Tibial artery (tissue), 4 donors: ENCODE measurements around the gene KDSR.

Source experiments
- DNase-seq, 2 donors: peaks; one replicate each; pipeline ENCODE4 v3.0.0-alpha.2; 2019
- H3K27ac ChIP-seq, 2 donors: fragments of 200-600 bp; sonication (generic) in 1 of 2; 1 replicate in 1 of 2; 2 replicates in 1 of 2; pipeline ENCODE4 v1.5.1; 2018 to 2019; ENCODE audit warnings: mild to moderate bottlenecking in 1 of 2
- H3K27me3 ChIP-seq, 2 donors: fragments of 200-600 bp; sonication (generic) in 1 of 2; one replicate each; pipeline versions ENCODE4 v1.5.1 to v1.6.0; 2016 to 2019
- H3K36me3 ChIP-seq, 3 donors: fragments of 200-600 bp; sonication (generic) in 2 of 3; one replicate each; pipeline ENCODE4 v1.5.1; 2016 to 2019; ENCODE audit warnings: mild to moderate bottlenecking in 2 of 3
- H3K4me1 ChIP-seq, 4 donors: fragments of 200-600 bp; sonication (generic) in 2 of 4; 1 replicate in 3 of 4; 2 replicates in 1 of 4; pipeline ENCODE4 v1.5.1; 2016 to 2019
- H3K4me3 ChIP-seq, 2 donors: fragments of 200-600 bp; sonication (generic) in 1 of 2; 1 replicate in 1 of 2; 2 replicates in 1 of 2; pipeline ENCODE4 v1.5.1; 2018 to 2019; ENCODE audit warnings: mild to moderate bottlenecking in 2 of 2
- H3K9me3 ChIP-seq, 3 donors: fragments of 200-600 bp; sonication (generic) in 1 of 3; one replicate each; pipeline ENCODE4 v1.5.1; 2016 to 2019
- CTCF ChIP-seq, 2 experiments: fragments of 200-600 bp in 1 of 2; fragments of 450-650 bp in 1 of 2; IDR thresholded peaks; one replicate each; pipeline ENCODE4 v1.5.1; 2017 to 2019; ENCODE audit warnings: antibody characterized with exemption in 2 of 2, mild to moderate bottlenecking in 1 of 2, moderate library complexity in 1 of 2
- intact Hi-C: fragments of 100-400 bp; cut with DNase I; formaldehyde crosslinking; loops from one replicate; pipeline ENCODE4 v1.15.0; 2023; ENCODE audit warnings: low total_unique reads

The KDSR gene

GRCh38 chr18:63326011-63326410 is 41.0 kb downstream of the KDSR start:
- no peak for TF ChIP-seq CTCF (IDR thresholded peaks at IDR 0.05)
- H3K27me3 ChIP-seq: no peaks in the 10 kb centered on the region
- H3K27ac ChIP-seq: no peak overlapping the region
- H3K4me3 ChIP-seq: no peak overlapping the region
- H3K9me3 ChIP-seq: no peaks in the 10 kb centered on the region
- intact Hi-C loops: no loop called here
- H3K36me3 ChIP-seq: peaks cover 3 to 10% (median 9%) of the 10 kb centered on the region in 3 donors
- peaks cover 0 to 18% (median 10%) of the 10 kb centered on the region in 4 donors for H3K4me1 ChIP-seq
- DNase-seq: no peak

GRCh38 chr18:63325086-63325686 is 41.8 kb downstream of the KDSR start:
- Histone ChIP-seq H3K27me3 (no peaks in the 10 kb centered on the region), H3K27ac (no peak overlapping the region), H3K9me3 (no peaks in the 10 kb centered on the region), H3K36me3 (peaks cover 0 to 2% (median 1%) of the 10 kb centered on the region in 3 donors), H3K4me3 (no peak overlapping the region), H3K4me1 (peaks cover 0 to 23% (median 16%) of the 10 kb centered on the region in 4 donors)
- TF ChIP-seq CTCF (IDR thresholded peaks at IDR 0.05): no peak
- intact Hi-C loops: no loop called here
- DNase-seq: no peak

GRCh38 chr18:63322908-63323634 is 43.9 kb downstream of the KDSR start:
- Histone ChIP-seq H3K4me1 (peaks cover 0 to 23% (median 16%) of the 10 kb centered on the region in 4 donors), H3K27ac (peak overlapping the region; percentile 53 to 83), H3K36me3 (no peaks in the 10 kb centered on the region), H3K9me3 (no peaks in the 10 kb centered on the region), H3K27me3 (no peaks in the 10 kb centered on the region), H3K4me3 (no peak overlapping the region)
- DNase-seq: peak in 1 of 2 donors; percentile 42
- TF ChIP-seq CTCF (IDR thresholded peaks at IDR 0.05): peak; percentile 74 to 87
- intact Hi-C loops: loop anchor here (5.0 kb wide), 2 partner anchors 191 to 306 kb away; no protein-coding TSS in a partner anchor

- H3K4me1 ChIP-seq: peaks cover 0 to 30% (median 18%) of the 10 kb centered on the region in 4 donors
- H3K27me3 ChIP-seq: no peaks in the 10 kb centered on the region
- no peaks in the 10 kb centered on the region for H3K36me3 ChIP-seq
- no peak for TF ChIP-seq CTCF (IDR thresholded peaks at IDR 0.05)
- DNase-seq: no peak
- H3K4me3 ChIP-seq: no peak overlapping the region
- H3K27ac ChIP-seq: peak overlapping the region; percentile 53 to 83
- intact Hi-C loops: loop anchor here (5.0 kb wide), 2 partner anchors 190 to 305 kb away; no protein-coding TSS in a partner anchor
- no peaks in the 10 kb centered on the region for H3K9me3 ChIP-seq
Observed at GRCh38 chr18:63322206-63322605, 44.8 kb downstream of the KDSR start.

- Histone ChIP-seq H3K27me3 (no peaks in the 10 kb centered on the region), H3K9me3 (no peaks in the 10 kb centered on the region), H3K27ac (peak overlapping the region; percentile 83 to 91), H3K4me3 (no peak overlapping the region), H3K36me3 (no peaks in the 10 kb centered on the region), H3K4me1 (peaks cover 0 to 39% (median 19%) of the 10 kb centered on the region in 4 donors)
- DNase-seq: no peak
- no peak for TF ChIP-seq CTCF (IDR thresholded peaks at IDR 0.05)
- intact Hi-C loops: loop anchor here (5.0 kb wide), 2 partner anchors 189 to 304 kb away; no protein-coding TSS in a partner anchor
Observed at GRCh38 chr18:63321291-63321690, 45.7 kb downstream of the KDSR start.
